Cardiac fibroblast (primary cell): ENCODE measurements around the gene CA10.

ENCODE experiments used
- DNase-seq, 2 donors: peaks; one replicate each; pipeline versions ENCODE4 v3.0.0 to v3.0.0-alpha.2; 2010; ENCODE audit warnings: low read depth in 2 of 2
- H3K4me3 ChIP-seq, 2 donors: replicated peaks in 1 of 2; 1 replicate in 1 of 2; 2 replicates in 1 of 2; pipeline ENCODE4 v1.5.1; 2011; ENCODE audit warnings: low read depth in 2 of 2, low read length in 2 of 2, mild to moderate bottlenecking in 2 of 2, moderate library complexity in 1 of 2
- CTCF ChIP-seq: IDR thresholded peaks from one replicate; pipeline ENCODE4 v1.5.1; 2011; ENCODE audit warnings: low read depth, mild to moderate bottlenecking, low read length, inconsistent platforms

Gene CA10

GRCh38 chr17:52079496-52079895 is 79.0 kb downstream of the CA10 start:
- H3K4me3 ChIP-seq, result no peak overlapping the region
- no peak for TF ChIP-seq CTCF
- DNase-seq, result no peak

GRCh38 chr17:52071712-52072111 is 86.8 kb downstream of the CA10 start:
- DNase-seq, result no peak
- no peak overlapping the region for H3K4me3 ChIP-seq
- no peak for TF ChIP-seq CTCF

- no peak for TF ChIP-seq CTCF
- DNase-seq, result peak in 1 of 2 donors; percentile 1
- no peak overlapping the region for H3K4me3 ChIP-seq
Observed at GRCh38 chr17:52064791-52065211, 93.7 kb downstream of the CA10 start.

GRCh38 chr17:52049496-52049895 is 109.0 kb downstream of the CA10 start:
- DNase-seq, result no peak
- TF ChIP-seq CTCF, result no peak
- no peak overlapping the region for H3K4me3 ChIP-seq

- no peak for TF ChIP-seq CTCF
- H3K4me3 ChIP-seq, result no peak overlapping the region
- DNase-seq, result no peak
Observed at GRCh38 chr17:52049051-52049450, 109.5 kb downstream of the CA10 start.

- no peak for TF ChIP-seq CTCF
Observed at GRCh38 chr17:52048137-52048898, 110.2 kb downstream of the CA10 start.

GRCh38 chr17:52047086-52047485 is 111.4 kb downstream of the CA10 start:
- no peak for TF ChIP-seq CTCF
- no peak for DNase-seq
- H3K4me3 ChIP-seq, result no peak overlapping the region

More at GRCh38 chr17:52048137-52048898, 110.2 kb downstream of the CA10 start:
- no peak overlapping the region for H3K4me3 ChIP-seq
- DNase-seq, result no peak
